HG03103 (cell line): ENCODE measurements around the gene SKIC3.

Source experiments
- ATAC-seq: cut with Tn5 transposase; IDR thresholded peaks from one replicate; pipeline ENCODE4 v1.9.1; 2021; ENCODE audit warnings: low read depth; ENCODE audit not compliant: unreplicated experiment

Gene SKIC3

DNA sequence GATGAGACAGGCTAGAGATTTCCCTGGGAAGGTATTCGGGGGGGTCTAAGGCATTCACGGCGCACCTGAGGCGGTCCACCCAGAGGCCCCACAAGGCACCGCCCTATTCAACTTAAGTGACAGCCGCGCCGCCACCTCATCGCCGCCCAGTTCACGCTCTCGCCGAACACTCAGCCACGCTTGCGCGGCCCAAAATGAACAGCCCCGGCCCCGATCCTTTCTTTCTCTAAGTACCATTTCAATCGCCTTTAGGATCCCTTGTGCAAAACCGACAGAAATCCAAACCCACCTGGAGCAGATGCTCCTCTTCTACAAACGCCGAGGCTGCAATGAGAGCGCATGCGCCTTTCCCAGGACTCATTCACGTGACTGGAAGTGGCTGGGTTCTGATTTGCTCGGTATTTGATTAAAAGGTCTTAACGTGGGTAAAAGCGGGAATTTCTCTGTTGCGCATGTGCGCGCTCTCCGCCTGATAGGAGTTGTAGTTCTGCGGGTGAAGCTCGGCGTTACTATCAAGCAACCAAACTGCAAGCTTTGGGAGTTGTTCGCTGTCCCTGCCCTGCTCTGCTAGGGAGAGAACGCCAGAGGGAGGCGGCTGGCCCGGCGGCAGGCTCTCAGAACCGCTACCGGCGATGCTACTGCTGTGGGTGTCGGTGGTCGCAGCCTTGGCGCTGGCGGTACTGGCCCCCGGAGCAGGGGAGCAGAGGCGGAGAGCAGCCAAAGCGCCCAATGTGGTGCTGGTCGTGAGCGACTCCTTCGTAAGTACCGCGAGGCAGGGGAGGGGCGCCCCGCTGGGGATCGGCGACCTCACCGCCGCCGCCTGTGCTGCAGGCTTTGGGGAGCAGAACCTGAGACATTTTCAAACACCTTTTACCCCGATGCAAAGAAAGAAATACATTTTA, at the start of gene SKIC3, which contains the start of gene ARSK:
Gene SKIC3, minus strand, starts transcription at position 331 of the 902 bp plus-strand sequence. CDS start 7,827 bp downstream, outside the sequence.
Gene ARSK, plus strand, starts transcription at position 455 of the 902 bp plus-strand sequence. Its CDS starts 178 bp downstream, at position 633.
- peak; percentile 84 for ATAC-seq

DNA sequence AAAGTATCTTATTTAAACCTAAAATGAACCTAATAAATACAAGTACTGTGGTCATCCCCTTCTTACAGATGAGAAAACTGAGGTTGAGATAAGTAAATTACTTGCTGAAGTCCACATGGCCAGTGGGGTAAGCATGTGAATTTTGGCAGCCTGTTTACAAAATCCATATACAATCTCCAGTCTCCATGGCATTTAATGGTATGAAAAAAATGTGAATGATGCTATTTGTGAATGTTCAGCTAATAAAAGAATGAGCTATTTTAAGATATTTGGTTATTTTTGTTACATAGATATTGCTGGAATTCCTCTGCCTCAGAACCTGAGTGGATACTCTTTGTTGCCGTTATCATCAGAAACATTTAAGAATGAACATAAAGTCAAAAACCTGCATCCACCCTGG, 45.8 kb upstream of the SKIC3 start:
- no peak for ATAC-seq

GRCh38 chr5:95599252-95599651, 44.5 kb upstream of the SKIC3 start:
- no peak for ATAC-seq

GRCh38 chr5:95595289-95595931, 40.6 kb upstream of the SKIC3 start:
- no peak for ATAC-seq

DNA sequence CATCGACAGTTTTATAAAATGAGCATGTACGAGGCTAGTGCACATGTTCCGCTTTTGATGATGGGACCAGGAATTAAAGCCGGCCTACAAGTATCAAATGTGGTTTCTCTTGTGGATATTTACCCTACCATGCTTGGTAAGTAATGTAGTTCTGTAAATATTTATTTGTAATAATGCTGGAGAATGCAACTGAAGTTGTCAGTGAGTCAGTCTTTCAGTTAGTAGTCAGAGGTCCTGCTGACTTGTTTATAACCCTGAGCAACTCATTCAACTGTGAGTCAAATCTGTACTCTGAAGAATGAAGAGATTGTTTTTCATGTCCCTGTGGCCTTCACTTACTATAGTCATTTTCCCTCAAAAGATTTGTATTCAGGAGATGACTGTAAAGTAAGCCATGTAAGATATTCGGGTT, 36.7 kb upstream of the SKIC3 start:
- peak; percentile 83 for ATAC-seq

DNA sequence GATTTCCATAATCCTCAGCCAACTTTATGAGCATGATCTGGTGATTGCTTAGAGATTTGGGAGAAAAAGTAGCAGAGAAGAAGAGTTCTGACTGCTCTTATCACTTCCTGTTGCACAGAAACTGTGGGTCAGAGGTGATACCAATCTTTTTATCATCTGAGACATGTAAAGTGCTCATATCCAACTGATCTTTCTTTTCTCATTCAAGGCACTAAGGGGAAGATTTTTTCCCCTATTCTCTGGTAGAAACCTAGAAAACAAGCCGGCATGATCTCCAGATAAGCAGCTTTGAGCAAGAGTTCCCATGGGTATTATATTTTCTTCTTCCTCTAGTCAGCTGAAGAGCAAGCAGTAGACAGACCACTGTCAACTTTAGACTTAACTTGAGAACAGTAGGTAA, 36.1 kb upstream of the SKIC3 start:
- ATAC-seq = no peak

DNA sequence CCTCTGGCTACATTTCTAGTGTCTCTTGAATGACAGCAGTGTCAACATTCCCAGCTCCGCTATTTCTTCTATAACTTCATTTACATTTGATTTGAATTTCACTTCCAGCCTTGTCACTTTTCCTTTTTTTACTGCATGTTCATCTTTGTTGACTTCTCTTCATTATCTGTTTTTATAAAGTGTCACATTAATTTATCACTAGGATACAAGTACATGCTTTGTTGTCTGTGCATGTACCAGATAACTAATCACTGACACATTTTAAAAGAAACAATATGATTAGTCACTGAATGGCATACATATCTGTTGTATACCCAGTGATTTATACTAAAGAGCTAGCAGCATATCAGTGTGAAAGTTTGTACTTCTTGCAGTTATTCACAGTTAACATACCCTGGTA, 29.2 kb upstream of the SKIC3 start:
- no peak for ATAC-seq

GRCh38 chr5:95581576-95581975, 26.8 kb upstream of the SKIC3 start:
- ATAC-seq = no peak

GRCh38 chr5:95572016-95572415, 17.2 kb upstream of the SKIC3 start:
- ATAC-seq = no peak

DNA sequence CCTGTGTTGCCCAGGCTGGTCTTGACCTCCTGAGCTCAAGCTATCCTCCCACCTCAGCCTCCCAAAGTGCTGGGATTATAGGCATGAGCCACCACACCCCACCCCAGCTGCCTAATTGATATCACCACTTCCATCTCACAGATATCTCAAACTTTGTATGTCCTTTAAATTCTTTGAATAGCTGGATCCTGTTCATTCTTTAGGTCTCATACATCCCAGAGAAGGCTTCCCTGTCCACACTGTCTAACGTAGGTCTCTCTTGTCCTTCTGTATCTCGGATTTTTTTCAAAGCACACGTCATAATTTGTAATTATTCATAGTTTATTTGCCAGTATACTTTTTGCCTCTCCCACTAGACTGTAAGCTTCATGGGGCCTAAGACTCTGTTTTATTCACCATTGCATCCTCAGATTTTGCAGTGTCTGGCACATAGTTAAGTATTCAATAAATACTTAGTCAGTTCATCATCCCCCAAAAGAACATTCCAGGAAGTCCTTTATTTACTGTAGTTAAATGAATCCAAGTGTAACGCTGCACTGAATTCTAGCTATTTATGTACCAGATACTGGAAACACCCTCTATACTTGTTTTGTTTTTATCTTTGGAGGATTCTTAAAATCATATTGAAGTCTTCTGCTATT, 10.6 kb upstream of the SKIC3 start:
- ATAC-seq = no peak

DNA sequence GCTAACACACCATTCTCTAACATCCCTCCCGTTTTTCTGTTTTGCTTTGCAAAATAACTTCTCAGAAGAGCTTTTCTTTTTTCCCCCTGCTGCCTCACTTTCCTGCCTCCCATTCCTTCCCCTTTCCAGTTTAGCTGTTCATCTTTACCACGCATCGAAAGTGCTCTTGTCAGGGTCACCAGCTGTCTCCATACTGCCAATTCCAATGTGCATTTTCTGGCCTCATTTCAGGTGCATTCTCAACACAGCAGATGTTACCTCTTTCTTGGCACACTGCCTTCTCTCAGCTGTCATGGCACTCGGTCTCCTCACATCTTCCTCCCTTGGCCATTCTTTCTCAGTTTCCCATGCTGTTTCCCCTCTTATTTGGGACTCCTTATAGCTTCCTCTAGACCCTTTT, 9.7 kb upstream of the SKIC3 start:
- no peak for ATAC-seq

DNA sequence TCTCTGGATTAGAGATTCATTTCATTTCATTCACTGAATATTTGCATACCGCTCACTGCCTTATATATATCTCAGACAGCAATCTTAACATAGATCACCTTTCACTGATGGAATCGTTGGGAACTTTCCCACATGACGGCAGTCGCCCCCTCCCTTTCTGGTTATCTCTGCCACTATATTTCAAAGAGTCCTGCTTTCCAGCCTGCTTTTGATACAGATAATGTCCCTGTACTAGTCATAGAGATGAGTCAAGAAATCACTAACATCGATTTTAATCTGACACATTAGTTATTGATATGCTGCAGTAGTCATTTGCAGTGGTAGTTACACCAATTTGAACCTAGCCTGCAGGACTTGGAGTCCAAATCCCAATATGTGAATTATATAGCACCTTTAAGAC, 8.6 kb upstream of the SKIC3 start:
- ATAC-seq = no peak

DNA sequence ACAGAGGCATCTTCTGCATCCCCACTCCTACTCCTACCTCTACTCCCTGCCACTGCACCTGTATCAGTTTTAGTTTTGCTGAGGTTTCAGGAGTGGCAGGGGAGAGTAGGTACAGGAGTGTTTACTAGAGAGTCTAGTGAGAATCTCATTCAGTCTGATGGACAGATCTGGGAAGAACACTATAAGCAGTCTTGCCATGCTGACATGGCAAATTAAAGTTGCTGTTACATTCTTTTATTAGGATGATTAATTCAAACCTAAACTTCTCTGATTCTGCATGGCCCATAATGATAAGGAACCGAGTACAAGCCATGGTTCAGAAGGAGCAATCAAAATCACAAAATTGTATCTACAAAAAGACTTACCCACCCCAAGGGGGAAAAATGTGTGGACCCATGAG, 7.5 kb upstream of the SKIC3 start:
- ATAC-seq = no peak

DNA sequence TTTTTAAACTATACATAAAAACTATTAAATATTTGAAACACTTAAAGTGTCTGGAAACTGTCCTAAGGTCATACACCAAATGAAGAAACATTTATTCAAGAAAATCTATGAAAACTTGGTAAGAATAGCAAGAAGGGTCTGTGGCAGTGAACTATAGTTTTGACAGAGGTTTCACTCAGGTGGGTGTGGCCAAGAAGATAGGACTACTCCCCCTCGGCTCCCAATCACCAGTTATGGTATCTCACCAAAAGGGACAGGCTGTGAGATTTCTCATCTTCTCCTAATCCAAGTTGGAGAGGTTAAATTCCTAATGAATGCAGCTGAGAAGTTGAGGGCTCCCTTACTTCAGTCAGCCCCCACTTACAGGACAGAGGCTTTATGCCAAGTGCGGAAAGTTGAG, 3.1 kb upstream of the SKIC3 start:
- ATAC-seq = no peak

DNA sequence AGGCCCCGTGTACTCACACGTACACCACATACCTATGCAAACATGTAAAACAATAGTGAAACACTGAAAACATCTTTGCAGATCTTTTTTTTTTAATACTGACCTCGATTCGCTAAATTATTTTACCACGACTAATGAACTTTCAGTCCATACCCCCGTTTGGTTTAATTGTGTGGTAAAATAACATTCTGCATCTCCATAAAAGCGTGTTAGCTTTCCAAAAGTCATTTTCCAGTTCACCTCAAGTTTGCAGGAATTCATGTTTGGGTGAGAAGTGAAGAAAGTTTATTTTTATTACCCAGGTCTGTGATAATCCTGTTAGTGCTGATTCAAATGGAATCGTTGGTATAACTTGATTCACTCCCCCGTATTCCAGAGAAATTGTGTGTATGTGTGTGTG, 776 bp upstream of the SKIC3 start:
- no peak for ATAC-seq

DNA sequence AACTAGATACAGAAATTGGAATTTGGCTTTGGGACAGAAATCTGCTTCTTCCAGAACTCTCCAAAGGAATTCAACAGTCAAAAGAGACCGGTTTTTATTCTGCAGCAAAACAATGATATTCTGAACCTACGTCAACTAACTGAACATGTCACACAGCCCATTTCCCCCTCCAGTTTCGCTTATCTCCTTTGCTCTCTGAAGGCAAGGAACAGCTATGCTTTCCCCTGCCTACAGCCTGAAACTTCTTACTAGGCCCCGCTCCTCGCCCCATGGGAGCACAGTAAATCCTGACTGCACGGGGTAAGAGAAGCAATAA, 488 bp downstream of the SKIC3 start:
- peak; percentile 22 for ATAC-seq

- ATAC-seq = no peak
Measured at GRCh38 chr5:95549030-95549429, 5.7 kb downstream of the SKIC3 start.

DNA sequence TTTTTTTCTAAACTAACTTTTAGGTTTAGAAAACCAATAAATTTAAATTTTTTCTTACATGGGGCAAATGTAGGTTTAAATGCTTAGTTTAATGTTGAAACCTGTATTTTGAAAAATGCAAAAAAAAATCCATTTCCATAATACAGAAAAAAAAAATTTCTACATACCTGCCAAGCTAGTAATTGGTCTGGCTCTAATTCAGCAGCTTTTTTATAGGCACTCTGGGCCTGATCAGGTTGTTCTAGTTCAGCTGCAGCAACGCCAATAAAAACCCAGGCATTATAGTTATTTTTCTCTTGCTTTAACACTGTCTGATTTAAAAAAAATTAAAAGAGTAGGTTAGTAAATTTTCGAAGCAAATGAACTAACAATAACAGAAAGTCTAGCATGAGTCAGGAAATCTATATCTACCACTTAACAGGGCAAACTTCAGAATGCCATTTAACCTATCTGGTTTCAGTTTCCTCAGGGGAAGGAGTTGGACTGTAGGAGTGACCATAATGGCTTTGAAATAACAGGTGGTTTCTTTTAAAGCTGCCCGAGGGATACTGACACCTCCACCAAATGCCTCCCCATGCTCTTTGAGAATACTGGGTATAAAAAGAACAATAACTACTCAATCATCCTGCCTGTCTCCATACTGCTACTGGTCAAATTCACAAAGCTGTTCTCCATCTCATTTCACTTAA, 11.6 kb downstream of the SKIC3 start:
- no peak for ATAC-seq

DNA sequence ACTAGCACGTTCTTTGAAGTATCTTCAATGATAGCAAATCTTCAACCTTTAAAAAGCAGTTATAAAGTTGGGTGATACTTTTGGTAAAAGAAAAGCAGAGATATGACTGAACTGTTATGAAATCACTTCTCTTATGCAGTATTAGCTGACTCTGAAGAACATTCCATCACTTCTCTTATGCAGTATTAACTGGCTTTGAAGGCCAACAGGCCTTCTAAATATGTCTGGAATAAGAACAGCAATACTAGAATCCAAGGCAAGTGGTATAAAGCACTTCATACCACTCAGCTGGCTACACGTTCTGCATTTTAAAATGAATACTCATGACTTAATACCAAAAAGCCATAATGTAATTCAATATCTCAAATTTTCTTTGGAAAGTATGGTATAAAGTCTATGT, 17.3 kb downstream of the SKIC3 start:
- ATAC-seq = no peak

DNA sequence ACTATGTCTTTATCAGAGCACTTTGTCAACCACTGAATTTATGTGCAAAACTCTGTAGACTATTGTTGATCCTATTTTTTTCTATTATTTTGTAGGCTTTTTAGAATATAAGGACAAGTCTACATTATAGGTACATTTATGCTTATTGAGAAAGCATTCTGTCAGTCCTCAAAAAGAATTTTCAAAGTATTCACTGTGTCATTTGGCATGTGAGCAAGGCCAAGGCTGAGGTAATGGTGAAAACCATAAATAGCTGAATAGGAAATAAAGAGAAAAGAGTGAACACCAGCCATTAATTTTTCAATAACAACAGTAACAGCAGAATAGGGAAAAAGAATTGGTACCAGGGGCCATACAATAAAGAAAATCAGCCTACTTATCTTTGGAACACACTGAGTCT, 21.0 kb downstream of the SKIC3 start:
- ATAC-seq = no peak

DNA sequence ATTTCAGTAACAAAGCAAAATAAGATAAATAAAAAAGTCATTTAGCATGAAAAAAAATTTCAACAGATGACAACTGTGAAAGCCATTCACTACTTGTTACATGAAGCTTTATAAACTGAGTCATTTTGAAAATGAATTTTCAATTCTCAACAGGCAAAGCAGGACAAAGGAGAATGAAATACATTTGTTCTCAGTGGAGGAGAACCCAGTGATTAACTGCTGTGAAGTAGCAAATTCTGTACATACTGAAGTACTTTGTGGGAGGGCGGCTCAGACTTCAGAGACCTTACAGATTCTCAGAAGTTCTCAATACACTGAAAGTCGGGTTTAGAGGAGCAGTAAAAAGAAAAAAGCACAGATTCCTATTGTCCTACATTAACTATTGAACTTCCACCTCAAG, 21.7 kb downstream of the SKIC3 start:
- ATAC-seq = no peak
